MCF 10A (cell line): ENCODE measurements around the gene SLC4A2. TPM values are rescaled to one million over a fixed set of nuclear protein-coding genes. Genes with fewer than 3 reads are reported as not detected.

ENCODE experiments used
- BruUV-seq: library from RNA; stranded (reverse); fragments of 400-500 nt; replicated peaks from 2 replicates; lab custom pipeline; 2021; lab: Mats Ljungman, UMichigan
- CTCF ChIA-PET: fragments of 300-600 bp; sonication (Branson Sonifier 250); formaldehyde crosslinking; extraction: SDS; loops from one replicate; lab custom pipeline; 2021; ENCODE audit warnings: antibody characterized with exemption, inconsistent platforms; lab: Yijun Ruan, JAX
- POLR2A ChIA-PET: fragments of 300-600, 350-650 bp; sonication (Branson Sonifier 250); formaldehyde crosslinking; extraction: SDS; loops from one replicate; lab custom pipeline; 2020; ENCODE audit warnings: antibody characterized with exemption, inconsistent platforms; lab: Yijun Ruan, JAX
- DNase-seq: peaks from one replicate; pipeline ENCODE4 v3.0.0-alpha.2; 2018; ENCODE audit not compliant: unreplicated experiment
- H3K27ac Mint-ChIP-seq: one replicate; pipeline ENCODE4 v1.8.0; 2022; ENCODE audit warnings: mild to moderate bottlenecking, low read depth, mixed read lengths; ENCODE audit not compliant: unreplicated experiment
- H3K27me3 Mint-ChIP-seq: one replicate; pipeline ENCODE4 v1.8.0; 2022; ENCODE audit warnings: mixed read lengths; ENCODE audit not compliant: insufficient read depth, unreplicated experiment
- H3K36me3 Mint-ChIP-seq: one replicate; pipeline ENCODE4 v1.8.0; 2022; ENCODE audit warnings: mild to moderate bottlenecking, moderate library complexity, mixed read lengths; ENCODE audit not compliant: insufficient read depth, unreplicated experiment
- H3K4me1 Mint-ChIP-seq: one replicate; pipeline ENCODE4 v1.8.0; 2022; ENCODE audit warnings: mixed read lengths; ENCODE audit not compliant: insufficient read depth, unreplicated experiment
- H3K4me3 Mint-ChIP-seq: one replicate; pipeline ENCODE4 v1.8.0; 2022; ENCODE audit warnings: mild to moderate bottlenecking, moderate library complexity, mixed read lengths; ENCODE audit not compliant: unreplicated experiment
- H3K9me3 Mint-ChIP-seq: one replicate; pipeline ENCODE4 v1.8.0; 2022; ENCODE audit warnings: mixed read lengths; ENCODE audit not compliant: unreplicated experiment
- CTCF ChIP-seq: fragments of 200-600 bp; IDR thresholded peaks from one replicate; pipeline ENCODE4 v1.8.0; 2022; ENCODE audit warnings: antibody characterized with exemption, mild to moderate bottlenecking; ENCODE audit not compliant: unreplicated experiment
- intact Hi-C: fragments of 100-400 bp; cut with micrococcal nuclease; formaldehyde crosslinking; loops from 2 replicates; pipeline ENCODE4 v1.14.1; 2022
- total RNA-seq: library from RNA; stranded (reverse); gene quantifications from 2 replicates; pipeline ENCODE4 v1.2.3, GENCODE V29; 2022

SLC4A2 gene
- total RNA-seq, 1 experiment from 2014 or later: 112 TPM

- ChIA-PET POLR2A (no interaction called here), CTCF (interaction anchor here (0.7 to 0.9 kb wide), 2 partner anchors 22 to 45 kb away, joined by 4 read pairs; no protein-coding TSS in a partner anchor)
- DNase-seq: no peak
- Mint-ChIP-seq H3K9me3 (no peaks in the 10 kb centered on the region), H3K27ac (no peak overlapping the region), H3K27me3 (no peaks in the 10 kb centered on the region), H3K4me1 (peaks cover 19% of the 10 kb centered on the region), H3K4me3 (no peak overlapping the region), H3K36me3 (peaks cover 70% of the 10 kb centered on the region)
- intact Hi-C loops: no loop called here
- no peak for TF ChIP-seq CTCF
- no TSS peak for BruUV-seq
Observed at GRCh38 chr7:151065516-151065915, 6.1 kb downstream of the SLC4A2 start.

- no peak for DNase-seq
- no peak overlapping the region for H3K27ac Mint-ChIP-seq
- ChIA-PET CTCF (interaction anchor here (0.5 to 1.1 kb wide), 4 partner anchors 9 to 1893 kb away, joined by 4 read pairs; partner anchors contain the start of gene CDK5), POLR2A (no interaction called here)
- no peak for TF ChIP-seq CTCF
- intact Hi-C loops: no loop called here
- peaks cover 11% of the 10 kb centered on the region for H3K4me1 Mint-ChIP-seq
- H3K4me3 Mint-ChIP-seq: no peak overlapping the region
- no peaks in the 10 kb centered on the region for H3K9me3 Mint-ChIP-seq
- H3K36me3 Mint-ChIP-seq: peaks cover 71% of the 10 kb centered on the region
- no TSS peak for BruUV-seq
- H3K27me3 Mint-ChIP-seq: no peaks in the 10 kb centered on the region
Observed at GRCh38 chr7:151066273-151066974, 7.0 kb downstream of the SLC4A2 start.

GRCh38 chr7:151068069-151068773, 8.8 kb downstream of the SLC4A2 start:
- H3K9me3 Mint-ChIP-seq: no peaks in the 10 kb centered on the region
- no peak overlapping the region for H3K4me3 Mint-ChIP-seq
- CTCF ChIA-PET: interaction anchor here (0.9 to 1.5 kb wide), 4 partner anchors 23 to 44 kb away, joined by 3 to 12 read pairs (median 3); partner anchors contain the start of gene ABCB8
- peaks cover 4% of the 10 kb centered on the region for H3K4me1 Mint-ChIP-seq
- intact Hi-C loops: no loop called here
- H3K27ac Mint-ChIP-seq: no peak overlapping the region
- no peak for TF ChIP-seq CTCF
- no TSS peak for BruUV-seq
- peaks cover 77% of the 10 kb centered on the region for H3K36me3 Mint-ChIP-seq
- DNase-seq: no peak
- no peaks in the 10 kb centered on the region for H3K27me3 Mint-ChIP-seq
- POLR2A ChIA-PET: interaction anchor here (0.7 to 1.2 kb wide), 3 partner anchors 10 to 26 kb away, joined by 3 read pairs; partner anchors contain the start of gene CDK5
